ENCODE results near the gene LCNL1.

Gene LCNL1

DNA sequence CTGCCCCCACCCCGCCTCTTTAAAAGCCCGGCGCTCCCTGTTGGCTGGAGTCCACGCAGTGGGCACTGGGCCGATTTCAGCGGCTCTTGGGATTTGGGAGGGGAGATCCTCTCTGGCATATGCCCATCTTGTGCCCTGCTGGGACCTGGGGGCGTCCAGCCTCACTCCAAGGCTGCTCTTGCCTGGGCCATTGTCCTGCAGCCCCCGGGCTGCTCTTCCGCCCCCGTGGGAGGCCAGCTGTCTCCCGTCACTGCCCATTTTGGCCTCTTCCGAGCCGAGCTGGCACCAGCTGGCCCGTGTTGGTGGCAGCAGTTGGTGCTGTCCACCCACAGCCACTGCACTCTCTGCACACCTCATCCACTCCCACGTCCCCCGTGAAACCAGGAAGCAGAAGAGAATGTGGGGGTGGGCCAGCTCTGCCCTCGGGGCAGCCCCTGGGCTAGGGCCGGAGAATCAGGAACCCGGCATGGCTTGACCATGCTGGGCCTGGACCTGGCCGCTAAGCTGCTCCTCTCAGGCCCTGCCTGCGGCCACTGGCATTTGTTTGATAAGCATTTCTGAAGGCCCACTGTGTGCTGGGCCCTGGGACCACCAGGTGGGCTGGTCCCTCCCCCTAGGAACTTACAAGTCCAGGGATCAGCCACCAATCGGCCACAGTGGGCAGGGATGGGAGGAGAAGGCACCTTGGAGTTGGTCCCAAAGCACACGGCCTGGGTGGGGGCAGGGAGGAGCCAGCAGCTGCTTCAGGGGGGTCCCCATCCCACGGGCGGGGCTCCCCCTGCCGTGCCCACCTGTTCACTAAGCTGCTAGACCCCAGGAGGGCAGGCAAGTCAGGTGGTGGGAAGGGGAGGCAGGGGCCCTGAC, 35.5 kb upstream of the LCNL1 start:
- H3K4me3 ChIP-seq (ENCODE audit: low read depth, low read length) = no peak overlapping the region
- TF ChIP-seq, protein P1, sequence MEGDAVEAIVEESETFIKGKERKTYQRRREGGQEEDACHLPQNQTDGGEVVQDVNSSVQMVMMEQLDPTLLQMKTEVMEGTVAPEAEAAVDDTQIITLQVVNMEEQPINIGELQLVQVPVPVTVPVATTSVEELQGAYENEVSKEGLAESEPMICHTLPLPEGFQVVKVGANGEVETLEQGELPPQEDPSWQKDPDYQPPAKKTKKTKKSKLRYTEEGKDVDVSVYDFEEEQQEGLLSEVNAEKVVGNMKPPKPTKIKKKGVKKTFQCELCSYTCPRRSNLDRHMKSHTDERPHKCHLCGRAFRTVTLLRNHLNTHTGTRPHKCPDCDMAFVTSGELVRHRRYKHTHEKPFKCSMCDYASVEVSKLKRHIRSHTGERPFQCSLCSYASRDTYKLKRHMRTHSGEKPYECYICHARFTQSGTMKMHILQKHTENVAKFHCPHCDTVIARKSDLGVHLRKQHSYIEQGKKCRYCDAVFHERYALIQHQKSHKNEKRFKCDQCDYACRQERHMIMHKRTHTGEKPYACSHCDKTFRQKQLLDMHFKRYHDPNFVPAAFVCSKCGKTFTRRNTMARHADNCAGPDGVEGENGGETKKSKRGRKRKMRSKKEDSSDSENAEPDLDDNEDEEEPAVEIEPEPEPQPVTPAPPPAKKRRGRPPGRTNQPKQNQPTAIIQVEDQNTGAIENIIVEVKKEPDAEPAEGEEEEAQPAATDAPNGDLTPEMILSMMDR (IDR thresholded peaks at IDR 0.05; ENCODE audit: low read depth, low read length) = no peak

DNA sequence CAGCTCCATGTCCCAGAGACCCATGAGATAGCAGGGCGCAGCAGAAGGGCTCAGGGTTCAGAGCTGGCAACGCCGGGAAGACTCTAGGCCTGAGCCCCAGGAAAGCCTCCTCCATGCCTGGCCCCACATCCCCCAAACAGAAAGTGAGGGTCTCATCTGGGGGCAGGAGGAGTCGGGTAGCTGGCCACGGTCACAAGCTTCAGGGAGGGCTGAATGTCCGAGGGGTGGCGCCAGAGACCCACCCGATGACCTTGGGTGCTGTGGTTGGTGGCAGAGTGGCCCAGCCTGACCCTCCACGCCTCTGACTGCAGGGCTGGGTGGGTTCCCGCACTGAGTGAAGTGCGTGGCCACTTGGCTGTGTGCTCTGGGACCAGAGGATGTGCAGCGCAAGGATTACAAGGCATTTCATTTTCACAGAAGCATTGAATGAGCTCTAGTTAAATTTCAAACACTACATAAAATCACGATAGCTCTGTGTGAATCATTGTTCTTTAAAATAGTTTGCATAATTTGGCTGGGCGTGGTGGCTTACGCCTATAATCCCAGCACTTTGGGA, 34.8 kb upstream of the LCNL1 start:
- no peak overlapping the region for H3K4me3 ChIP-seq (ENCODE audit: low read depth, low read length)
- TF ChIP-seq, protein P1 (IDR thresholded peaks at IDR 0.05; ENCODE audit: low read depth, low read length) = peak; percentile 14; the same call in 1 of the 2 replicates

DNA sequence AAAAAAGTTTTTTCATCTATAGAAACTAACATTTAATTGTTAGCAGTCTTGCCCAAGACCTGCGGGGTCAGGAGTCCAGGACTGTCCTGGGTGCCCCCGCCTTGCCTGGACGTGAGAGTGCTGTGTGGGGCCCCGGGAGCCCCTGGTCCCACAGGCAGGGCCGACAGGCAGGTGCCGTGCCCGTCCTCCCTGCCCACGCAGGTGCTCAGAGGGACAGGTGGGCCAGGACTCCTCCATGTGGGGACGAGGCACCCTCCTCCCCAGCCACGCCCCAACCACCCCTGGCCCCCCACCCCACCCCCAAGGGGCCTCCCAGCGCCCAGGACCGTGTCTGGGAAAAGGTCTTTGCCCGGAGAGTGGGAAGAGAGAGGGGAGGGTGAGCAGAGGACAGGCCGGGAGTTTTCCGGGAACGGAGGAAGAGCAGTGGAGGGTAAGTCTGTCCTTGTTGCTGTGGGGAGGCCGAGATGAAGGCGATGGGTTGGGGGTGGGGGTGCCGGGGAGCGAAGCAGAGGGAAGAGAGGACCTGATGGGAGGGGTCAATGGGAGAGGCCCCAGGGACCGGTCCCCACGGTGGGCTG, 33.5 kb upstream of the LCNL1 start:
- H3K4me3 ChIP-seq (ENCODE audit: low read depth, low read length) = peak overlapping the region; percentile 57
- TF ChIP-seq, protein P1 (IDR thresholded peaks at IDR 0.05; ENCODE audit: low read depth, low read length) = no peak

DNA sequence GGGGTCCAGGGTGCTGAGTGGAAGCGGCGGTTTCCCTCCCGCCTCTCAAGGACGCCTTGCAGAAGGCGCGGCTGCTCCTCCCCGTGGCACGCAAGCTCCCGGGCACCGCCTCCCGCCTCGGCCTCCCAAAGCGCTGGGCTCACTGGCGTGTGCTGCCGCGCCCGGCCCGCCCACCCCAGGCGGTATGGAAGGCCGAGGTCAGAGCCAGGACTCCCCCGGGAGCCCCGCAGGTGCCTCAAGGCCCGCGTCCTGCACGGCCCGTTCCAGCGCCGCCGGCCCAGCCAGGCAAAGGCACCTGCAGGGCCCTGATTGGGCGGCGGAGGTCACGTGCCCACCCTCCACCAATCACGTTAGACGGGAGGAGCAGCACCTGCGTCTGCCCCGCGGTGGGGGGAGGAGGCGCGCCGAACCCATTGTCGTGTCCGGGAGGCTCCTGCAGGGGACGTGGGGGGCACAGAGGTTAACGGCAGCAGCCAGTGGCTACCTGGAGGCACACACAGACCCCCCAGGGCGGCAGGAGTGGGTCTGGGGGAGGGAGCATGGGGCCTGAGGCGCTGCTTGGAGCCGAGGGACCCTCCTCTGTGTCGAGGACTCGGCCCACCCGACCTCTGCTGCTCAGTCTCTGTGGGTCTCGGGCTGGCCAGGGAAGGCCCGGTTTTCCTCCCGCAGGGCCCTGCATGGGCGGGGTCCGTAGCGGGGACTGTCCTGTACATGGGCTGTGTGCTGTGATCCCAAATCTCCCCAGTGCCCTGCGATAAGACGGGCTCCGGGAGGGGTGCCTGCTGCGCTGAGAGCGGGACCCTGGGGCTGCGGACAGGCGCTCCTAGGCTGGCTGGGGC, 32.8 kb upstream of the LCNL1 start:
- H3K4me3 ChIP-seq (ENCODE audit: low read depth, low read length) = peak overlapping the region; percentile 57
- TF ChIP-seq, protein P1 (IDR thresholded peaks at IDR 0.05; ENCODE audit: low read depth, low read length) = no peak

DNA sequence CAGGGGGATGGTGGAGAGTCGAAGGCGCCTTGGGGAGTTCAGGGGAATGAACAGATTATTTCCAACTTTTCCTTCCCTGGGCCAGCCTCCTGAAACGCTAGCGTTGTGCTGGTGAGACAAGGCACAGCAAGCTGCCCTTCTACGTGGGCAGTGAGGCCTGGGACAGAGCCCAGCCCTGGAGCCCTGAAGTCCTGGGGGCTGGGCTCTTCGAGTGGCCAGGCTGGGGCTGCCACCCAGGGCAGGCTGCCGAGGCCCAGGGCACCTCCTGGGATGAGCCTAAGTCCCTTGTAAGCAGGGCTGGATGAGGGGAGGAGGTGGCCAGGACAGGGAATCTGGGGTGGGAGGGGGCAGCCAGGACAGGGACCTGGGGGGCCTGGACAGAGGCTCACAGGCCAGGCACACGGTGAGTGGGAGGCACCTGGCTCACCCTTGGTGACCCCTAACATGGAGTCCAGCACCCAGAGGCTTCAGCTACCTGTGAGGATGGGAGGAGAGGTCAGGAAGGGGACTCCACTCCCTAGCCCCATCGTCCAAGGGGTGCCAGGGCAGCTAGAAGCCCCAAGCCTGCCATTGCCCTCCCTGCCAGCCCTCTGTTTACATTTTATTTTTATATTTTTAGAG, 32.0 kb upstream of the LCNL1 start:
- H3K4me3 ChIP-seq (ENCODE audit: low read depth, low read length) = no peak overlapping the region
- TF ChIP-seq, protein P1 (IDR thresholded peaks at IDR 0.05; ENCODE audit: low read depth, low read length) = no peak

DNA sequence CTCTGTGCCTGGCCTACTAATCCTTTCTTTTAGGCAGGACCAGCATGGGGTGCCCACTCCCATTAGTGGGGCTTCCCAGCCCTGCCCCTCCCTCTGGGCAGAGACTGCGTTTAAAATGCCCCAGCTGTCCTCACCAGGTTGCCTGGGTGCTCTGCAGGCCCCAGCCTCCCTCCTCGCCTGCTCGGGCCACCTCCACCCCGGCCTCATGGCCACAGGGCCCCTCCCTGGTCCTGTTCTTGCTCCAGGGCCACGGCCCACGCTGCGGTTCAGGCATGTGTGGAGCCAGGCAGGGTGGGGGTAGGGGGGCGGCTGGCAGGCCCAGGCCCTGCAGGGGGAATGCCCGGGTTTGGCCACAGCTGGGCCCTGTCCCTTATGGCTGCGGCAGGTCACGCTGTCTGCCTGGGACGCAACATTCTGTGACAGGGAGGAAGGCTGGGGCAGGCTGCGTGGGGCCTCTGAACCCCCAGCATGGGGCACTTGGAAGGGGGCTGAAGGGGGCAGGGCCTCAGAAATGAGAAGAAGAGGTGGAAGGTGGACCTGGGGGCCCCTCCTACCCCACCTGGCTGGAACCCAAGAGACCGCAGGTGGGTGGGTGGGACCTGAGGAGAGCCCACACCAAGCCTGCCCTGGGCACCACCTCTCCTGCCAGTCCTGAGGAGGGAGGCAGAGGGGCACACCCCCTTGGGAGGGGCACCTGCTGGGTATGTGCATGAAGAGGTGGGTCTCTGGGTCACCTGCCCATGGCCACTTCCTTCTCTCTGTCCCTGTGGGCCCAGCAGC, 31.1 kb upstream of the LCNL1 start, which contains the start of gene LCN12:
Gene LCN12 (plus strand): TSS at position 733 of the 780 bp plus-strand sequence. CDS start 55 bp downstream, outside the sequence.
- H3K4me3 ChIP-seq (ENCODE audit: low read depth, low read length) = no peak within 1 kb of the TSS
- TF ChIP-seq, protein P1 (IDR thresholded peaks at IDR 0.05; ENCODE audit: low read depth, low read length) = no peak

All from WI38 (cell line).